Neuronal stem cell (in vitro differentiated cells): ENCODE data around the gene TAOK3.
A peak's percentile ranks its signal among the peaks of the same experiment; 100 is the strongest.

Experiments used
- DNase-seq: peaks from one replicate; pipeline ENCODE4 v3.0.0-alpha.2; 2013; ENCODE audit warnings: low spot score
- H2AFZ ChIP-seq: one replicate; pipeline ENCODE4 v1.6.1; 2013; ENCODE audit warnings: mild to moderate bottlenecking, low read length, inconsistent platforms
- H2AK5ac ChIP-seq: 2 replicates; pipeline ENCODE4 v1.6.1; 2013; ENCODE audit warnings: low read depth, mild to moderate bottlenecking, inconsistent platforms, low read length, moderate library complexity, mixed read lengths
- H2BK120ac ChIP-seq: 2 replicates; pipeline ENCODE4 v1.6.1; 2013; ENCODE audit warnings: low read depth, mild to moderate bottlenecking, inconsistent platforms, low read length, moderate library complexity, mixed read lengths
- H2BK12ac ChIP-seq: one replicate; pipeline ENCODE4 v1.6.1; 2013; ENCODE audit warnings: low read length, inconsistent platforms
- H2BK15ac ChIP-seq: 2 replicates; pipeline ENCODE4 v1.6.1; 2013; ENCODE audit warnings: mild to moderate bottlenecking, low read length, inconsistent platforms, mixed read lengths
- H2BK5ac ChIP-seq: one replicate; pipeline ENCODE4 v1.6.1; 2013; ENCODE audit warnings: inconsistent platforms, mild to moderate bottlenecking, low read length, moderate library complexity
- H3K14ac ChIP-seq: one replicate; pipeline ENCODE4 v1.6.1; 2013; ENCODE audit warnings: low read length, inconsistent platforms
- H3K18ac ChIP-seq: 2 replicates; pipeline ENCODE4 v1.6.1; 2013; ENCODE audit warnings: low read length, inconsistent platforms
- H3K23ac ChIP-seq: 2 replicates; pipeline ENCODE4 v1.6.1; 2013; ENCODE audit warnings: low read depth, mild to moderate bottlenecking, mixed read lengths, low read length, inconsistent platforms; ENCODE audit not compliant: poor library complexity
- H3K27ac ChIP-seq: replicated peaks from 3 replicates; pipeline ENCODE4 v1.5.1; 2013; ENCODE audit warnings: low read length, inconsistent platforms
- H3K27me3 ChIP-seq, 3 experiments: 2 replicates each; pipeline ENCODE4 v1.6.1; 2013; ENCODE audit warnings: low read length in 3 of 3, mild to moderate bottlenecking in 2 of 3, inconsistent platforms in 1 of 3, low read depth in 1 of 3, mixed read lengths in 1 of 3, moderate library complexity in 1 of 3; ENCODE audit not compliant: control insufficient read depth in 3 of 3, insufficient read depth in 3 of 3
- H3K36me3 ChIP-seq, 2 donors: replicated peaks in 1 of 2; 2 replicates each; pipeline ENCODE4 v1.6.1; 2013; ENCODE audit warnings: low read length in 2 of 2; ENCODE audit not compliant: control insufficient read depth in 2 of 2, insufficient read depth in 2 of 2
- H3K4ac ChIP-seq: 2 replicates; pipeline ENCODE4 v1.6.1; 2013; ENCODE audit warnings: inconsistent platforms, mild to moderate bottlenecking, low read length, moderate library complexity
- H3K4me1 ChIP-seq, 2 donors: 1 replicate in 1 of 2; 2 replicates in 1 of 2; pipeline ENCODE4 v1.6.1; 2013; ENCODE audit warnings: low read length in 2 of 2, low read depth in 1 of 2; ENCODE audit not compliant: control insufficient read depth in 2 of 2, insufficient read depth in 1 of 2
- H3K4me2 ChIP-seq: one replicate; pipeline ENCODE4 v1.6.1; 2013; ENCODE audit warnings: mild to moderate bottlenecking, low read length, inconsistent platforms; ENCODE audit not compliant: insufficient read depth, poor library complexity, severe bottlenecking
- H3K4me3 ChIP-seq, 2 donors: 2 replicates each; pipeline ENCODE4 v1.5.1; 2013; ENCODE audit warnings: low read length in 2 of 2, mild to moderate bottlenecking in 2 of 2, inconsistent platforms in 1 of 2, moderate library complexity in 1 of 2
- H3K79me1 ChIP-seq: one replicate; pipeline ENCODE4 v1.6.1; 2013; ENCODE audit warnings: low read depth, mild to moderate bottlenecking, inconsistent platforms, low read length, moderate library complexity
- H3K9ac ChIP-seq: one replicate; pipeline ENCODE4 v1.6.1; 2013; ENCODE audit warnings: mild to moderate bottlenecking, low read depth, low read length, inconsistent platforms; ENCODE audit not compliant: poor library complexity
- H3K9me3 ChIP-seq, 2 donors: replicated peaks in 1 of 2; 2 replicates each; pipeline versions ENCODE3 to v1.6.1; 2013; ENCODE audit warnings: low read length in 2 of 2, mild to moderate bottlenecking in 2 of 2, inconsistent platforms in 1 of 2, low read depth in 1 of 2, mixed read lengths in 1 of 2, moderate library complexity in 1 of 2; ENCODE audit not compliant: control insufficient read depth in 2 of 2, insufficient read depth in 1 of 2
- H4K8ac ChIP-seq: one replicate; pipeline ENCODE4 v1.6.1; 2013; ENCODE audit warnings: low read depth, mild to moderate bottlenecking, inconsistent platforms, low read length, moderate library complexity
- H4K91ac ChIP-seq: one replicate; pipeline ENCODE4 v1.6.1; 2013; ENCODE audit warnings: low read length, low read depth, mild to moderate bottlenecking, inconsistent platforms; ENCODE audit not compliant: poor library complexity
- WGBS, 2 donors: extraction: QIAGEN DNeasy Blood & Tissue Kit; methylation state at CpG; one replicate each; pipeline ENCODE4 v1.1.7; 2013; ENCODE audit warnings: missing lambda C conversion rate in 2 of 2, mixed read lengths in 1 of 2; ENCODE audit not compliant: insufficient read length in 2 of 2, insufficient replicate concordance in 1 of 2; ENCODE audit errors: extremely low coverage in 2 of 2; 5-methylcytosine and 5-hydroxymethylcytosine counted together

TAOK3 gene

DNA sequence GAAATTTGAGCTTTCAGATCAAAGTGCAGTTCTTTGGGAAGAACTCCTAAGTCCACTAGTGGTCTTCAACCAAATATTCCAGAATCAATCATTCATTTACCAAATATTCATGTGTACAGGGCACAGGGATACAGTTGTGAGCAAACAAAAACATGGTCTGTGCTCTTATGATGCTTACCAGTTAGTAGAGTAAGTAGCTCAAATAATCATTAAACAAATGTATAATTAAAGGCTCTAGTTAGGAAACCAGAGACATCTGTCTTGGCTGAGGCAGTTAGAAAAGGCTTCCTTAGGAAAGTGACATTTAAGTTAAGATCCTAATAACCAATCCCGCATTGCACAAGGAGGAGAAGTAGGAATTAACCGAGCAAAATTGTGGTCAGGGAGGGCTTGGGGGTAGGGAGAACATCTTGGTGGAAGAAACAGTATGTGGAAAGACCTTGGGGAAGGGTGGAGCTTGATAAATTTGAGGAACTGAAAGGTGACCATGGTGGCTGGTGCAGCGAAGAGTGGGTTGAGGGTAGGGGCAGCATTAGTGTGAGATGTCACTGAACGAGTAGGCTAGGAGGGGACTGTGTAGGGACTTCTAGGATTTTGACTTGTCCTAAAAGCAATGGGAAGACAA is 196.8 kb downstream of the TAOK3 start:
- Histone ChIP-seq H3K4me3 (no peak overlapping the region), H4K8ac (no peak overlapping the region), H2BK5ac (no peak overlapping the region), H3K27me3 (no peaks in the 10 kb centered on the region), H3K27ac (no peak overlapping the region), H3K79me1 (no peaks in the 10 kb centered on the region), H3K23ac (no peak overlapping the region), H2AFZ (no peak overlapping the region), H2BK12ac (no peak overlapping the region), H3K9ac (no peak overlapping the region), H2AK5ac (no peak overlapping the region), H2BK120ac (no peak overlapping the region), H4K91ac (no peak overlapping the region), H3K4ac (no peak overlapping the region), H3K9me3 (no peaks in the 10 kb centered on the region), H3K14ac (no peak overlapping the region), H3K4me2 (no peak overlapping the region), H3K4me1 (no peaks in the 10 kb centered on the region), H3K36me3 (peaks cover 2 to 74% of the 10 kb centered on the region in 2 donors), H3K18ac (no peak overlapping the region), H2BK15ac (no peak overlapping the region)
- no peak for DNase-seq
- no CpG with 5 or more reads among the region's 4 CpGs for WGBS, 2 donors

DNA sequence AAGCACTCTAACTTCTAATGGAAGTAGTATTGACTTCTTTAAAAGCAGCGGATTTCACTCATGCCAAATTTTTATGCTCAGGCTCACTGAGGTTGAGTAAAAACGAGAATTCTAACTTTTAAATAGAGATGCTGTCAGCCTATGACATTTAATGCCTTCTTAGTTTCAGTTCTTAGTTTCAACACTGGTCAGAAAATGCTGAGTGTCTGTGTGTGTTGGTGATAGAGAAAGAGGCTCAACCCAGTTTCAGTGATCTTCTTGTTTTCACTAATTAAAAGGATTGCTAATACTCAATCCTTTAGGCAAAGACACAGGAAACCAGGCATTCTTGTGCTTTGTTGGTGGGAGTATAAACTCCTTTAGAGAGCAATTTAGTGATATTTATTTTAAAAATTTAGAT is 205.8 kb downstream of the TAOK3 start:
- H2AFZ ChIP-seq, result no peak overlapping the region
- no peaks in the 10 kb centered on the region for H3K9me3 ChIP-seq
- H4K8ac ChIP-seq, result no peak overlapping the region
- no peak overlapping the region for H3K4ac ChIP-seq
- H2BK12ac ChIP-seq, result no peak overlapping the region
- H3K4me1 ChIP-seq, result no peaks in the 10 kb centered on the region
- H4K91ac ChIP-seq, result no peak overlapping the region
- no peak overlapping the region for H2BK15ac ChIP-seq
- no peak for DNase-seq
- peaks cover 0 to 51% of the 10 kb centered on the region in 2 donors for H3K36me3 ChIP-seq
- no peak overlapping the region for H3K4me3 ChIP-seq
- H3K4me2 ChIP-seq, result no peak overlapping the region
- no peak overlapping the region for H3K27ac ChIP-seq
- H3K9ac ChIP-seq, result no peak overlapping the region
- H3K23ac ChIP-seq, result no peak overlapping the region
- no peak overlapping the region for H2BK5ac ChIP-seq
- no peaks in the 10 kb centered on the region for H3K79me1 ChIP-seq
- no peak overlapping the region for H2AK5ac ChIP-seq
- H3K27me3 ChIP-seq, result no peaks in the 10 kb centered on the region
- H2BK120ac ChIP-seq, result no peak overlapping the region
- no peak overlapping the region for H3K14ac ChIP-seq
- WGBS, 2 donors, result no CpG with 5 or more reads among the region's 2 CpGs
- no peak overlapping the region for H3K18ac ChIP-seq

- Histone ChIP-seq H2AK5ac (no peak overlapping the region), H2BK12ac (no peak overlapping the region), H3K9me3 (no peaks in the 10 kb centered on the region), H3K14ac (no peak overlapping the region), H3K4ac (no peak overlapping the region), H3K36me3 (peaks cover 0 to 51% of the 10 kb centered on the region in 2 donors), H3K27me3 (no peaks in the 10 kb centered on the region), H2BK15ac (no peak overlapping the region), H3K4me1 (peaks cover 0 to 3% of the 10 kb centered on the region in 2 donors), H3K79me1 (no peaks in the 10 kb centered on the region), H3K23ac (no peak overlapping the region), H3K27ac (no peak overlapping the region), H2BK5ac (no peak overlapping the region), H2AFZ (no peak overlapping the region), H4K8ac (no peak overlapping the region), H2BK120ac (no peak overlapping the region), H3K9ac (no peak overlapping the region), H3K18ac (no peak overlapping the region), H4K91ac (no peak overlapping the region), H3K4me3 (no peak overlapping the region), H3K4me2 (no peak overlapping the region)
- WGBS, 2 donors, result no CpG with 5 or more reads among the region's 6 CpGs
- peak; percentile 18 for DNase-seq
These were observed 207.8 kb downstream of the TAOK3 start for GRCh38 chr12:118164798-118165486.

DNA sequence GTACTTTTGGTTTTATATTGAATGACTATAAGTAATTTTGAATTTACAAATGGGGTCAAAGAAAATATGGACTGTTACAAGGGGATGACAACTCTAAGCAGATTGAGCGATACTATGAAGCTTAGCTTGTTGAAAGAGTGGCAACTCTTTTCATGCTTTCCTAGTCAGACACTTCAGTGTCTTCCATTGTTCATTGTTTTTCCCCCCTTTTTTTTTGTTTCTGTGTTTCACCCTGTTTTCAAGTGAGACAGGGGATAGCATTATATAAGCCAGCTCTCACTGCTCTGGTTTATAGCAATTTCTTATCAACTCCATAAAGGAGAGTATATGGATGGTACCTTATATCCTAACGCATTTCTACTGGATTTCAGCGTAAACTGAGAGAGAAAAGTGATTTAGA is 212.2 kb downstream of the TAOK3 start:
- H3K4ac ChIP-seq, result no peak overlapping the region
- H2BK120ac ChIP-seq, result no peak overlapping the region
- H3K23ac ChIP-seq, result no peak overlapping the region

More for the DNA sequence above, 212.2 kb downstream of the TAOK3 start:
- Histone ChIP-seq H2BK12ac (no peak overlapping the region), H3K79me1 (no peaks in the 10 kb centered on the region), H2BK5ac (no peak overlapping the region), H3K4me3 (no peak overlapping the region), H3K4me1 (peaks cover 0 to 3% of the 10 kb centered on the region in 2 donors), H3K27ac (no peak overlapping the region), H3K18ac (no peak overlapping the region), H3K9ac (no peak overlapping the region), H4K91ac (no peak overlapping the region), H2AK5ac (no peak overlapping the region), H3K27me3 (no peaks in the 10 kb centered on the region), H3K14ac (no peak overlapping the region), H3K36me3 (peaks cover 0 to 50% of the 10 kb centered on the region in 2 donors), H2AFZ (no peak overlapping the region), H2BK15ac (no peak overlapping the region), H3K9me3 (no peaks in the 10 kb centered on the region), H3K4me2 (no peak overlapping the region), H4K8ac (no peak overlapping the region)
- WGBS, 2 donors, result no CpG with 5 or more reads among the region's 3 CpGs
- DNase-seq, result no peak
